Activated CD8-positive, alpha-beta memory T cell treated with anti-CD3 and anti-CD28 coated beads, Interleukin-2, amount 50 U/mL, for 1 hour (primary cell): ENCODE data around the gene STN1.
"Not testable (repeated sequence)": the region's sequence is repeated elsewhere in the genome, so short reads cannot be mapped to it uniquely, and the experiment has no call there.

ENCODE experiments used
- DNase-seq: peaks from one replicate; pipeline ENCODE4 v3.0.0-alpha.2; 2020; ENCODE audit errors: extremely low read depth

STN1 gene

DNA sequence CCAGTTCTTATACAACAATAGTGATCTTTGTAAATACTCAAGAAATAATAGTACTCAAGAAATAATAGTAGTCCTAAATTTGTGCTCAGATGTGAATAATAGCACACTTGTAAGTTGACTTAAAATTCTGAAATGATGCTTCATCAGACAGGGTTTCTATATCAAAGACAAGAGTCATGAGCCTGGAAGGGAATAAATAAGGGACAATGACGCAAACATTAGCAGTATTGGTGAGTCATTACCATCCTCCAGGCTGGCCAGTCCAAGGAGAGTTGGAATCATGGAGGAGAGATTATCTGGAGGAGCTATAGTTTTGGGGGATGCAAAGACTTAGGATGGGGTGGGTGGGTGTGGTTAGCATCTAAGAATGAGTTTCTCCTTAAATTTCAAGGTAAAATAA is 56.5 kb downstream of the STN1 start:
- DNase-seq, result no peak

DNA sequence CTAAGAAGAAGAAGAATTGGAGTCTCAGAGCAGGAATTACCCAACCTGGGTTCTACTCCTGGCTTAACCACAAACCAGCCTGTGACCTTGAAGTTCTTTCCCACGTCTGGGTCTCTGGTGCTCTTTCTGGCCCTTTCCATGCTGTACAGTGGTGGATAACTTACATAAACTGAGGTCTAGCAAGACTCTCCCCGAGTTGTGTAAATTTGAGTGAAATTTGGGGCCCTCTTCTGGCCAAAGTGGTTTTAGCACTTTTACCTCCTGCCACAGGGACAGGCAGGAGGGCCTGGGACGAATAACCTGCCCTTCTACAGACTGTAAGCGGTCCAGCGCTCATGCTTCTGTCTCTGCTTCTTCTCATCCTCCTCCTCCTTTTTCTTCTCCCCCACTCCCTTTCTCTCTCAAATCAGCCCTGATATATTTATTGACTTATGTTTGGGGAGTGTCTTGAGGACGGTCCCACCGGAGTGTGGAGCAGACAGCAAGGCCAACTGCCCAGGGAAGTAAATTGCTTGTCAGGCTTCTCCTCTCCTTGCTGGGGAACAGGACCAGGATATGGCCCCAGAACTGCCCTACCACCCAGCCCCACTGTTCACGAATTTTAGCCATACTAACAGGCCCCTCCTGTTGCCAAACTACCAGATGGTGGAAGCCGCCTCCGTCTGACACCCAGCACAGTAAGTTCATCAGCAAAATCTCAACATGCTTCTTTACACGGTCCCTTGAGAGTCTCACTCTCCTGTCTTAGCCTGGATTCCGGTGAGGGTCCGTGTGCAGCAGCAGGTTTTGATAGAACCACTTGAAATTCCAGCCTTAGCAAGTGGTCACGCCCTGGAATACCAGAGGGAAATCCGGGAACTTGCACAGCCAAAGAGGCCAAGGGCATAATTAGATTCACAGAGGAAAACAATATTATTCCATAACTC is 58.6 kb downstream of the STN1 start:
- no peak for DNase-seq

DNA sequence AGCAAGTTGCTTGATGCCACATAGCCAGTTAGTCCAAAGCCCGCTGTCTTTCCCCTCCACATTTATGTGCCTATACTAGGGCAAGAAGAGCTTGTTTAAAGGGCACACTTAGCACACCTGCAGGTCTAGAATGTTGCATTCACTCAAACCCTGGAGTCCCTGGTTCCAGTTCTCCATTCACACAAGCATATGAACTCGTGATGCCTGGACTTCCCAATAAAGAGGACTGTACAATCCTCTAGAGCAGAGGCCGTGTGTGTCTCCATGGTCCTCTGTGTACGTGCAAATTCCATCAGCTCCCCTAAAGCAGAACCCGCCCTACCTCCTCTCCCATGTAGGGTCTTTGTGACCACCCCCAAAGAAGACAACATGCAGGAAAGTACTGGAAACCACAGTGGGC is 59.6 kb downstream of the STN1 start:
- DNase-seq, result no peak

DNA sequence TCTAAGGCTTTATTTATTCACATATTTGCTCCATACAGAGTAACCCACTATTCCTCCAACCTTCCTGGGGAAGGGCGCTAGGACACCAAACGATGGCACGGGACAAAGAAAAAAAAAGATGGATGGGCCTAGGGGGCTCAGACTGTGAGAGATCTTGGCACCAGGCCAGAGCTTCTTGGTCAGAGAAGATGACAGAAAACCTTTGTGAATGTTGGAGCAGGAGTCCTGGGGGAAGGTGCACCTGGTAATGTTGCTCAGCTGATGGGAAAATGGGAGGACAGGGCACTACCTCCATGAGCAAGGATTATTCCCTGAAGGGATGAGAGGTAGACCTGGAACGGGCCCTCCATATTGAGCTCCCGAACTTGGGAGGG is 61.2 kb downstream of the STN1 start:
- DNase-seq, result no peak

DNA sequence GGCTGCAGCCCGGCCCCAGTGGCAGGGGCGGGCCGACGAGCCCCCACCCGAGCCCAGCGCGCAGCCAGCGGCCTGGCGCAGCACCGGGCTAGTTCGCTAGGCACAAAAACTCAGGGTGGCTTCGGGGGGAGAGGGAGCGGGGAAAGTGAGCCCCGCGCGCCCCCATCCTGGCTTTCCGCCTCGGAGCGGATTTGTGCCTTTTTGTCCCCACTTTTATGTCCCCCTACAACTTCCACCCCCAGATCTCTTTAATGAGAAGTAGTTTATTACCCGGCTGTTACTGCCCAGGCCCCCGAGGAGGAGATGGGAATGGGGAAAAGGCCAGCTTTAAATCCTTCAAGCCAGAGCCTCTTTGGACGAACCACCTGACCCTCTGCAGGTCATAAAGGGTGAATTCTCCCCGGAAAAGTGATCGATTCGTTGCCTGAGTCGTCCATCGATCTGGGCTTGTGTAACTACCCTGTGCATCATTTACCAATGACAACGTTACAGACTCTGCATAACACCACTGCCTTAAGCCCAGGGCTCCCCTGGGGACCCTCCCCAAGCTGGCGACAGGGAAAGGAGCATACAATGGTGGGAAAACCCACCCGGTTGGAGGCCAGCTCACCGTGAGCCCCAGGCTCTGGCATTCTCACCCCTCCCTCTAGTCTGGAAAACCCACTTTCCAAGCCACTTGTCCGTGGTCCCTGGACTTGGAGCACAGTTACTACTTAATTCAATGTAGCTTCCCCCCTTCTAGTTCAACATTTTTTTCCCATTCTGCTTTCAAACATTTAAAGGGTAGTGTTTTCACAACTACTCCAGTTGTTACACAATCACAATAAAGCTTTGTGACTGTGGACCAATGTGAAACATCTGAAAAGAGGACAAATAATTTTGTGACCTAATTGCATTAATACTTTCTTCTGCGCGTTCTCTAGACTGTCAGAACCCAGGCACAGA is 61.9 kb downstream of the STN1 start:
- no peak for DNase-seq

DNA sequence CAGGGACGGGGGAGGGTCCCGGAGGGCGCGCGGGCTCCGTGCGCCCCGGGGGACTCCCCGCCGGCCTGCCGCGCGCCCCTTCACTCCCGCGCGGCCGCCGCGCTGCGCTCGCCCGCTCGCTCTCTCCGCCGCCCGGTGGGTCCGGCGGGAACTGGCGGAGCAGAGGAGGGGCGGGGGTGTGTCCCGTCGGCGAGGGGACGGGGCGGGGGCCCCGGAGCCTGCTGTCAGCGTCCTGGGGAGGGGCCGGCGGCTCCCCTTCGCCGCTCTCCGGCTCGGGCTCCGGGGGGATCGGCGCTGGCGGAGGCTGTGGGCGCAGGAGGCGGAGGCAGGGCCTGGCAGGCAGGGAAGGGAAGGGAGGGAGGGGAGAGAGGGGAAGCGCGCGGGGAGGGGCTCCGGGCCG is 62.6 kb downstream of the STN1 start, which contains the start of gene SH3PXD2A:
Gene SH3PXD2A (minus strand): TSS at position 153 of the 400 bp plus-strand sequence. CDS start 310 bp downstream, outside the sequence.
- DNase-seq, result no peak

DNA sequence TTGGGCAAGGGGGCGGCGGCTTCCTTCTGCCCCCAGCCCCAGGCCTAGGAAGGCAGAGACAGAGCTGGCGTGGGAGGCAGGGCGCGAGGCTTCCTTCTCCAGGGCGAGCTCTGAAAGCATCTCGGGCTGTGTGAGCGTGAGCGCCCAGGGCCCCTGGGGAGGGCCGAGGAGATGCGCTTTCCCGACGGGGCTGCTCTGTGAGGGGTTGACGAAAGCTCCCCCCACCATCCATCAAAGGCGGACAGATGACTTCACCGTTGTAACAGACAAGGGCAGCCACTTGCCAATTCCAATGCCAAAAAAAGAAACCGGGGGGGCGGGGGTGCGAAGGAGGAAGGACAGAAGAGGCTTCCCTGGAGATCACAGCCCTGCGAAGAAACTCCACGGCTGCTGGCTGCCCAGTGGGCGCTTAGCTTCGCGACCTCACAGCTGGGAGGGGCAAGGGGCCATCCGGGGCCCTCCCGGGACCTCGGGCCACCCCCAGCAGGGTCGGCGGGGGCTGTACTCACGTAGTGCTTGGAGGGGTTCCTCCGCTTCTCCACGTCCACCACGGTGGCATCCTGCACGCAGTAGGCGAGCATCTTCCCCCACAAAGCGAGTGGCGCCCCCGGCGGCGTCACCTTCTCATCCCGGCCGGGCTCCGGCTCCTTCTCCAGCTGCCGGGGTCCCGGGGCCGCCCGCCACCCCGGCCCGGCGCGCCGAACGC is 63.1 kb downstream of the STN1 start:
- DNase-seq, result no peak

DNA sequence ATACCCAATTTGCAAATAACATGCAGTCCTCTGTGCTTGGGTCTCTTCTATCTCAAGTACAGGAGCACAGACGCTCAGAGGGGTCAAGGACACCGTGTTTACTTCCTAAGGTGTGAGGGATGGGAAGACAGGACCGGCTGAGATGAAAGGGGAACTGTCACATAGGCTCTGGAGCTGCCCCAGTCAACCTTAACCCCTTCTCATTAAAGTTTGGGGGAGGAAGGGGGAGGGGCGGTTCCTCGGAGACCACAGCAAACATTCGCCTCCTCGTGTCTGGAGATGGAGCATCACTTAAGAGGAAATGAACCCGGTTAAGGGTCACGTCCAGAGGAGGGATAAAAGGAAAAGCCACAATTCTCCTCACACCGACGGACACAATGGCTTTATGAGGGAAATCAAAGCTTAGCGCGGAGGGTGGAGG is 63.7 kb downstream of the STN1 start:
- DNase-seq, result no peak

DNA sequence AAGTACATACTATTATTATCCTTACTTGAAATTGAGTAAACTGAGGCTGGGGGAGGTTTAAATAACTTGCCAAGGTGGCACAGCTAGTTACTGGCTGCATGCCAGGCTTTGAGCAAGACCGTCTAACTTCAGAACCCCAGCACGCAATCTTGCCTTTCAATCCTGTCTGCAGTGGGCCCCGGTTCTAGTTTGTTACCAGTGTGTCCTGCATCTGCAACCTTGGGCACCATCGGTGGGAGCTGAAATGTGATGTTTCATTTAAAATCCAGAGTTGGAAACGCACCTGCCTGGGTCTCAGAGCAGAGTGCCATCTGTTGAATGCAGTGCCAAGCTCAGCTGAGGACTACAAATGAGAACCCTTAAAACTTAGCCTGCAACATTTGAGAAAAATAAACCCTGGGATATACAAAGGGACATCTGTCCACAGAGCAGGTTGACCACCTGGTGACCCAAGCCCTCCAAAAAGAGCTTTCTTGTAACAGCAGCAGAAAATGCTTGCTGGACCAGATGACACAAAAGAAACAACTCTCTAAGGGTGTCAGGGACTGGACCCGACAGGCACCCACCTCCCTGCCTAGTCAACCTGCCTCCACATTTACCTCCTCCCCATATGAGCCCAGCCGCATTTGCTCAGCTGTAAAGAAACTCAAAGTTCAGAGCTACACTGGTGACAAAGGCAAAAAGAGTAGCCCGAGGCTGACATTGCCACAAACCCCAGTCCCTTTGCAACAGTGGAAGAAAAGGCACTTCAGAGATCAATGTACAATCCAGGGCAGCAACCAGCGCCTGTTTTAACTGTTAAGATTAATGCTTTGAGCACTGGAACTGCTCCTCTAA is 64.3 kb downstream of the STN1 start:
- DNase-seq, result no peak

DNA sequence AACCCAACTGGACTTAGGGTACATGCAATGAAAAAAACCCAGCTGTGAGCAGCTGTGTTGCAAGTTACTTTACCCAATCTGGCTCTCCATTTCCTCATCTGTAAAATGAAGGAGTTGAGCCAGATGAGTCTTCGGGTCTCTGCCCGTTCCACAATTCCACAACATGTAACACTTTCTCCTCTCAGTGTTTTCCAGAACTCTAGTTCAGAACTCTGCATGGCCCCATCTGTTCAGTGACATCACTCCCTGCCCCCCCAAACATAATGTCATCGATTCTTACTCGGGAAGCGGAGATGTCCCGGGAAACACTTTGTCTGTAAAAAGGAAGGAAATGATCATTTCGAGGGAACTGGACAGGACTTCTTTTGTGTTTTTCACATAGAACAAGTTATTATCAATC is 65.1 kb downstream of the STN1 start:
- no peak for DNase-seq

DNA sequence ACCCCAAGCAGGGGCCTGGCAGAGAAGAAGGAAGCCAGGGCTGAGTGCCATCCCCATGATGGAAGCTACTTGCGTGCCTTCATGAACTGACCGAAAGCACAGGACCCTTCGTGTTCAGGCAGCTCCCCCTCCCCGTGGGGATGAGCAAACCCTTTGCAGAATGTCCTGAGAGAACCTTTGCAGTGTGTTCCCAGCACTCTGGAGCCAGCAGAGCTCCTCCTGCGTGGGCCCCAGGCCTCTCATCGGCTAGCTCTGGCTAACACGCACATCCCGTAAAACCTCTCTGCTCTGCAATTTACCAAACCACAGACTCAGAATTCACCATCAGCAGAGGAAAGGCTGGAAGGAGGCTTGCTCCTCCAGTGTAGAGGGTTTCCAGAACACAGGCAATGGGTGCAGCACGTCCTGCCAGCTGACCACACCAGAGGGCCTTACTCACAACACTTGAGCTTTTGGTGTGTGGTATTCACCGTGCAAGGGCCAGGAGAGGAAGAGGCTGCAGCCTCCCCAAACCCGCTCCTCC is 65.7 kb downstream of the STN1 start:
- DNase-seq, result no peak

DNA sequence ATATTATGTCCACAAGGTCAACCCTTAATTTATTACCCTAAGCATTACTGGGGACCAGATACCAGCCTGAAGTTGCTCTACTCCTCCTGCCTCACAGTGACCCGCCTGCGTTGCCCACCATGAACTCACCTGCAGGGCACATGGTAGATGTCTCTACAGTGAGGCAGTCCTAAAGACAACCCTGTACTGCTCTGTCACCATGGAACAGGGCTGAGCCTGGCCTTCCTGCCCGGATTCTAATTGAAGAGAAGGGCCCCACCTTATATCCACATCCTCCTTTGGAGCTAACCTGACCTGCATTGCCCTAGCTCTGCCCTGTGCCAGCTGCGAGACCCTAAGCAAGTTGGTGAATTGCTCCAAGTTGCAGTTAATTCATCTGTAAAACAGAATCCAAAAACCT is 66.7 kb downstream of the STN1 start:
- no peak for DNase-seq

DNA sequence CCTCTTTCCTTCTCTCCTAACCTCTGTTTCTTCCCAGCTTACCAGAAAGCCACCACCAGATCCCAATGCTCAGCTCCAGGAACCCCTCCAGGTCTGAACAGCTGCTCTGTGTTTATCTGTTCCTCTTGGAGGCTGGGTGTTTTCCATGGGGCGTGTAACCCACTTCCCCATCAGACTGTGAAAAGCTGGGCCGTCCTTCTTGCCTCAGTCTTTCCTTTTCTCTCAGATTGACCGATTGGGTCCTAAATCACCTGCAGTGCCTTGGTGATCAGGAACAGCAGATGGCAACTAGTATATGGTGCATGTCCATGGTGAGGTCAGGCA is 67.5 kb downstream of the STN1 start:
- no peak for DNase-seq

DNA sequence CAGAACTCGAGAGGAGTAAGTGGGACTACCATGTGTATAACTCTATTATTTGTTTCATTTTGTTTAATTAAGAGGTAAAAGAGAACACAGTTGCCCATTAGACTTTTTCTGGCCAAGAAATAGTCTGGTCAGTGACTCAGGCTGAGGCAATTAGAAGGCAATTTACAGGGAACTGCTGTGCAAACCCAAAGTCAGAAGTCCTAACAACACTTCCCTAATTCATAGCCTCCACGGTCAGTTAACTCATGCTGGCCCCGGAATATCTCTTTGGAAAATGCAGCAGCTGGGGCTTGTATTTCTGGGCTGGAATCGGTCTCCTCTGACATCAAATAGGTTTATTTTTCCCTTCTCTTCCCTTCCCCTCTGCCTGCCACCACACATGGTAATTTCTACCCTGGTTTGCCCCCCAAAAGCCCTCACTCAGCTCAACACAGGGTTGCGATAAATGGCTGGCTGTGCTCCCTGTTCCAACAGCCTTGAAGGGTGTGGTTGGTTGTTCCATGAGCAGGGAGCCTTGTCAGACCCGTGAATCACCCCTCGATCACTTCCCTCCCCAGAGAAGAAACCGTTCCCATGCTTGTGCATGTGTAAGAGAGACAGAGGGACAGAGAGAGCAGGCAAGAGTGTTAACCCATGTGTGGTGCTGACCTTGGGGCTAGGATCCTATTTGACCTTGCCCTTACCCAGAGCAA is 68.0 kb downstream of the STN1 start:
- no peak for DNase-seq

DNA sequence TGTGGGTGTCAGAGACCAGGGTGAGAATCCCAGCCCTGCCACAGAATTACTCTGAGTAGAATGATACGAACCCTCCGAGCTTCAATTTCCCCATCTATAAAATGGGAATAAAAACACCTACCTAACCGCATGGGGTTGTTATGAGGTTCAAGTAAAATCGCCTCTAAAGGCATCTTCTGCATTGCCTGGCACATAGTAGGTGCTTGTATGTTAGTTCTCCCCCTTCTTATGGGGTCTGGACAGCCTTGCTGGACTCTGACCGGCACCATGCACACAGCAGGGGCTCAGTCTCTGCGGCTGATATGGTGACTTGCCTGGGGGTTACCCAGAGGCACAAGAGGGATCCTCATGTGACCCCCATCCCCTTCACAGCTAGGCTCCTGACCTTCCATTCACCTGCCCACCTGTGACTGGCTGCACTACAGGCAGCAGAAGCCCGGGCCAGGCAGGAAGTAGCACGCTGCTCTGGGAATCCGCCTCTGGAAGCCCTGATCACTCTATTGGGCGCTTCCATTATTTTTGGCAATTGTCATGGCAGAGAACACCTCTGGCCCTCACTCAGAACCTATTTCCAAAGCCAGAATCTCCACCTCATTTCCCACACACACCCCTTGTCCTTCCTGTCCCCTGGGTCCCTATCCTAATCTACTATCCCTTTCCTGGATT is 68.6 kb downstream of the STN1 start:
- DNase-seq, result no peak

DNA sequence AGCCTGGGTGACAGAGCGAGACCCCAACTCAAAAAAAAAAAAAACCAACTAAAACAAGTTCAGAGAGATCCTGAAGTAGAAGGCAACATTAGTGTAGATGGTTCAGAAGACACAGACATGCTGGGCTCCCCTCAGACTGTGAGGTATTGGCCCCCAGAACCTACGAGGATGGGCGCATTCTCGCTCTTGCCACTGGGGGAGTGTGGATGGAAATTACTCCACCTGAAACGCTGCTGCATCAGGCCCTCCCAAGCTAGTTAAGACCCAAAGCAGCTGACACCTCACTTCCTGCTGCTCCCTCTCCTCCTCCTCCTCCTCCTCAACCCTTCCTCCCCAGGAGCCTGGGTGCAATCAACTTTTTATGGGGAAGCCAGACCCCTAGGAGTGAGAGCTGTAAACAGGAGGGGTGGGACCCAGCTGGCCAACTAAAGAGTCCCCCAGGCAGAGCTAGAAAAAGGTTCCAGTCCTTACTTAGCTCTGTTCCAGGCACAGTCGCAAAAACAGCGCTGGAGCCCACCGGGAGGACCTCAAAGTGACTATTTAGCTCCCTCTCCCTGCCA is 70.0 kb downstream of the STN1 start:
- no peak for DNase-seq

DNA sequence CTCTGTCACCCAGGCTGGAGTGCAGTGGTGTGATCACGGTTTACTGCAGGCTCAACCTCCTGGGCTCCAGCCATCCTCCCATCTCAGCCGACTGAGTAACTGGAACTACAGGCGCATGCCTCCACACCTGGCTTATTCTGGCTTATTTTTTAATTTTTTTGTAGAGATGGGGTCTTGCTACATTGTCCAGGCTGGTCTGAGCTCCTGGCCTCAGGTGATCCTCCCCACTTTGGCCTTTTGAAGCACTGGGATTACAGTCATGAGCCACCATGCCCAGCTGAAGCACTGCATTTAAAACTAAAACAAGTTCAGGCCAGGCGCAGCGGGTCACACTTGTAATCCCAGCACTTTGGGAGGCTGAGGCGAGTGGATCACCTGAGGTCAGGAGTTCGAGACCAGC is 70.6 kb downstream of the STN1 start:
- DNase-seq, result no peak

DNA sequence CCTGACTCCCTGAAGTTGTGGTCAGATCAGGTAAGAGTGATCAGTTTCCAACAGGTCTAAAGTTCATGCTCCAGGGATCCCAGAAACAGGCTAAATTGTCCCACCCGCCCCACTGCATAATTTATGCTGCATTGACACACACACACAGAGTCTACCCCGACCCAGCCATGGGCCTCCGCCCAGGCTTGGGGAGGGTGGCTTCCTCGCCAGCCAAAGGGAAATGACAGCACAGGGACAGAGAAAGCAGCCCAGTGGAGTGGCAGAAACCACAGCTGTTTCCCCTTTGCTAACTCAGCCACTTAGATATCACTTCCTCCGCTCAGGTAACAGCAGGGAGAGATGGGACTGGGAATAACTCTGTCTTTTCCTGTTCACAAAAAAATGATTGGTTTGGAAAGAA is 72.0 kb downstream of the STN1 start:
- DNase-seq, result no peak

DNA sequence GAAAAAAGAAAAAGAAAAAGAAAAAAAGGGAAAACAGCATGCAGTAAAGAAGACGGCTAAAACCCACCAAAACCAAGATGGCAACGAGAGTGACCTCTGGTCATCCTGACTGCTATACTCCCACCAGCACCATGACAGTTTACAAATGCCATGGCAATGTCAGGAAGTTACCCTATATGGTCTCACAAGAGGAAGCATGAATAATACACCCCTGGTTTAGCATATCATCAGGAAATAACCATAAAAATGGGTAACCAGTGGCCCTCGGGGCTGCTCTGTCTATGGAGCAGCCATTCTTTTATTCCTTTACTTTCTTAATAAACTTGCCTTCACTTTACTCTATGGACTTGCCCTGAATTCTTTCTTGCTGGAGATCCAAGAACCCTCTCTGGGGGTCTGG is 72.6 kb downstream of the STN1 start:
- not testable (repeated sequence) for DNase-seq
